HepG2 (cell line): Measurements from ENCODE around the gene CISD3. TPM values are rescaled to one million over a fixed set of nuclear protein-coding genes. Genes with fewer than 3 reads are reported as not detected.

Experiments used
- BRD4 ChIP-seq: sonication (generic); formaldehyde crosslinking; IDR thresholded peaks from 2 replicates; pipeline ENCODE4 v1.4.0; 2020; ENCODE audit warnings: missing genetic modification reagents
- HBP1 ChIP-seq: IDR thresholded peaks from 2 replicates; pipeline ENCODE4 v1.6.1; 2016; ENCODE audit warnings: low read depth, control low read depth
- MEIS2 ChIP-seq: sonication (generic); formaldehyde crosslinking; IDR thresholded peaks from 2 replicates; pipeline ENCODE4 v1.9.0; 2021; ENCODE audit warnings: mild to moderate bottlenecking, missing genetic modification reagents
- SMYD3 ChIP-seq: sonication (generic); formaldehyde crosslinking; IDR thresholded peaks from 2 replicates; pipeline ENCODE4 v1.8.1; 2023; ENCODE audit warnings: mild to moderate bottlenecking, missing genetic modification reagents
- TERF1 ChIP-seq: sonication (generic); formaldehyde crosslinking; IDR thresholded peaks from 2 replicates; pipeline ENCODE4 v1.8.0; 2022; ENCODE audit warnings: mild to moderate bottlenecking, missing genetic modification reagents, moderate library complexity
- ZBTB14 ChIP-seq: sonication (generic); formaldehyde crosslinking; IDR thresholded peaks from 2 replicates; pipeline ENCODE4 v1.4.0; 2020; ENCODE audit warnings: missing genetic modification reagents
- ZBTB43 ChIP-seq: sonication (generic); formaldehyde crosslinking; conservative IDR thresholded peaks from 2 replicates; pipeline ENCODE4 v1.4.0; 2020; ENCODE audit warnings: missing genetic modification reagents
- ZHX1 ChIP-seq: sonication (generic); formaldehyde crosslinking; IDR thresholded peaks from 2 replicates; pipeline ENCODE4 v1.8.1; 2022; ENCODE audit warnings: low read depth, mild to moderate bottlenecking, missing genetic modification reagents
- ZNF180 ChIP-seq: sonication (generic); formaldehyde crosslinking; IDR thresholded peaks from 2 replicates; pipeline ENCODE4 v1.4.0; 2020; ENCODE audit warnings: low read depth, missing genetic modification reagents, borderline replicate concordance
- ZNF274 ChIP-seq: sonication (generic); formaldehyde crosslinking; IDR thresholded peaks from 2 replicates; pipeline ENCODE4 v1.5.1; 2020; ENCODE audit warnings: mild to moderate bottlenecking, missing genetic modification reagents
- ZNF451 ChIP-seq: sonication (generic); formaldehyde crosslinking; IDR thresholded peaks from 2 replicates; pipeline ENCODE4 v1.5.0; 2020; ENCODE audit warnings: mild to moderate bottlenecking, missing genetic modification reagents
- ZNF574 ChIP-seq: sonication (generic); formaldehyde crosslinking; IDR thresholded peaks from 2 replicates; pipeline ENCODE4 v1.4.0; 2020; ENCODE audit warnings: missing genetic modification reagents
- ZSCAN31 ChIP-seq: sonication (generic); formaldehyde crosslinking; IDR thresholded peaks from 2 replicates; pipeline ENCODE4 v1.5.0; 2020; ENCODE audit warnings: low read depth, mild to moderate bottlenecking, missing genetic modification reagents
- polyA plus RNA-seq, 8 experiments: library from polyadenylated mRNA; depleted of rRNA in 3 of 8; stranded (reverse) in 7 of 8; unstranded in 1 of 8; fragments of >200 nt; fragmentation: Illumina TruSeq in 4 of 8; extraction: Trizol in 4 of 8; gene quantifications; 2 replicates each; pipeline versions ENCODE4 v1.2.1 to v1.2.3, GENCODE V29; 2011 to 2016; ENCODE audit warnings: low read depth in 4 of 8, missing spikeins in 1 of 8, mixed read lengths in 1 of 8; ENCODE audit not compliant: insufficient read depth in 1 of 8
- total RNA-seq, 5 experiments: library from RNA; depleted of rRNA; stranded (reverse); fragments of >200 nt; fragmentation: Illumina TruSeq; extraction: Trizol; gene quantifications; 2 replicates each; pipeline ENCODE4 v1.2.3, GENCODE V29; 2016; ENCODE audit warnings: low read depth in 1 of 5

Gene CISD3
- total and polyA plus RNA-seq, 2 of the 13 experiments (the other 11 are each of a cell fraction or from before 2014, with no cell fraction given) = 30.0 to 34.1 TPM

GRCh38 chr17:38704606-38705522 lies 25.3 kb upstream of the CISD3 start, which contains the start of gene MLLT6 (continued):
- peak; percentile 71 for TF ChIP-seq MEIS2 (CRISPR knock-in tag)
- TF ChIP-seq ZBTB43 (CRISPR knock-in tag) = peak; percentile 50; the same call in 1 of the 2 replicates
- 0 out of 2 replicates have a peak, but pooled peaks have one; percentile 4 for TF ChIP-seq ZNF451 (CRISPR knock-in tag)
- TF ChIP-seq BRD4 (CRISPR knock-in tag) = peak; percentile 88
- TF ChIP-seq TERF1 (CRISPR knock-in tag) = peak; percentile 46; the same call in 1 of the 2 replicates
- 0 out of 2 replicates have a peak, but pooled peaks have one; percentile 54 for TF ChIP-seq HBP1 (CRISPR knock-in tag)
- peak; percentile 85; the same call in 1 of the 2 replicates for TF ChIP-seq ZNF180 (CRISPR knock-in tag)
- peak; percentile 88 for TF ChIP-seq ZBTB14
- TF ChIP-seq ZNF574 (CRISPR knock-in tag) = peak; percentile 40; the same call in 1 of the 2 replicates
- no peak for TF ChIP-seq ZNF274
- TF ChIP-seq SMYD3 (CRISPR knock-in tag) = peak; percentile 76; the same call in 1 of the 2 replicates
- no peak for TF ChIP-seq ZSCAN31 (CRISPR knock-in tag)
- 0 out of 2 replicates have a peak, but pooled peaks have one; percentile 32 for TF ChIP-seq ZHX1 (CRISPR knock-in tag)
